ENCODE results near the gene SPART.
"Not testable (repeated sequence)": the region's sequence is repeated elsewhere in the genome, so short reads cannot be mapped to it uniquely, and the experiment has no call there.

Gene SPART

GRCh38 chr13:36310417-36311108, 35.6 kb downstream of the SPART start:
- no peak for DNase-seq

- no peak for DNase-seq
These were observed 43.9 kb downstream of the SPART start for GRCh38 chr13:36302289-36302688.

- not testable (repeated sequence) for DNase-seq
These were observed 46.7 kb downstream of the SPART start for GRCh38 chr13:36299469-36299868.

GRCh38 chr13:36298535-36299068, 47.6 kb downstream of the SPART start:
- no peak for DNase-seq

- DNase-seq: peak; percentile 78
These were observed 48.5 kb downstream of the SPART start, which contains the start of gene CCDC169 for GRCh38 chr13:36297366-36298338. TSS of gene CCDC169 (minus strand) at chr13:36297814. CDS start at chr13:36297719, 95 bp downstream.

GRCh38 chr13:36294096-36294495, 52.1 kb downstream of the SPART start:
- DNase-seq: no peak

GRCh38 chr13:36293497-36293896, 52.7 kb downstream of the SPART start:
- DNase-seq: no peak

- DNase-seq: no peak
These were observed 57.3 kb downstream of the SPART start for GRCh38 chr13:36288794-36289391.

- no peak for DNase-seq
These were observed 60.2 kb downstream of the SPART start for GRCh38 chr13:36286006-36286405.

- peak; percentile 46 for DNase-seq
These were observed 63.3 kb downstream of the SPART start for GRCh38 chr13:36282821-36283432.

- peak; percentile 51 for DNase-seq
These were observed 70.8 kb downstream of the SPART start for GRCh38 chr13:36275190-36276002.

GRCh38 chr13:36273431-36273830, 72.8 kb downstream of the SPART start:
- no peak for DNase-seq

GRCh38 chr13:36261976-36262375, 84.2 kb downstream of the SPART start:
- DNase-seq: no peak

GRCh38 chr13:36261011-36261410, 85.2 kb downstream of the SPART start:
- no peak for DNase-seq

- no peak for DNase-seq
These were observed 86.6 kb downstream of the SPART start for GRCh38 chr13:36259361-36260137.

- no peak for DNase-seq
These were observed 87.4 kb downstream of the SPART start for GRCh38 chr13:36258831-36259230.
